ENCODE measurements around the gene TLK1. TPM values are rescaled to one million over a fixed set of nuclear protein-coding genes. Genes with fewer than 3 reads are reported as not detected.

The TLK1 gene
- total RNA-seq, 4 donors from 2014 or later, result 32.2 to 64.3 (median 45.4) TPM

DNA sequence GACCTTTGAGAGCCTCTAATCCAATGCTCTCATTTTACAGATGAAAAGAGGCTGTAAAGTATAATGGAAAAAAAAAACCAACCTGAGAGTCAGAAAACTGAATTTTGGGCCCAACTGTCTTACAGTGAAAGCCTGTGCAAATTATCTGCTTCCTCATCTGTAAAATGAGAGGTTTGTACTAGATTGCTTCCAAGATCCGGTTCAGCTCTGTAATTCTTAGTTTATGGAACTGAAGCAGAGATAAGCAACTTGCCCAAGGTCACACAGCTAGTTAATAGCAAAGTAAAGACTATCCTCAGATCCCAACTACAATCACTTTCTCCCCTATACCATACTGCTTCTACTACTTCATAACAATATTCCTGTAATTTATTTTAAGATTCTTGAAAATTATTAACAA is 6.3 kb downstream of the TLK1 start:
- Histone ChIP-seq H3K9me3 (no peaks in the 10 kb centered on the region), H3K4me3 (no peak overlapping the region), H3K36me3 (no peaks in the 10 kb centered on the region), H3K4me1 (peaks cover 3 to 83% (median 6%) of the 10 kb centered on the region in 3 donors), H3K27me3 (no peaks in the 10 kb centered on the region), H3K27ac (no peak overlapping the region)
- TF ChIP-seq EP300 (IDR thresholded peaks at IDR 0.05) (no peak), POLR2A (IDR thresholded peaks at IDR 0.05) (no peak), POLR2AphosphoS5 (IDR thresholded peaks at IDR 0.05) (no peak)
- TF ChIP-seq, protein P1, sequence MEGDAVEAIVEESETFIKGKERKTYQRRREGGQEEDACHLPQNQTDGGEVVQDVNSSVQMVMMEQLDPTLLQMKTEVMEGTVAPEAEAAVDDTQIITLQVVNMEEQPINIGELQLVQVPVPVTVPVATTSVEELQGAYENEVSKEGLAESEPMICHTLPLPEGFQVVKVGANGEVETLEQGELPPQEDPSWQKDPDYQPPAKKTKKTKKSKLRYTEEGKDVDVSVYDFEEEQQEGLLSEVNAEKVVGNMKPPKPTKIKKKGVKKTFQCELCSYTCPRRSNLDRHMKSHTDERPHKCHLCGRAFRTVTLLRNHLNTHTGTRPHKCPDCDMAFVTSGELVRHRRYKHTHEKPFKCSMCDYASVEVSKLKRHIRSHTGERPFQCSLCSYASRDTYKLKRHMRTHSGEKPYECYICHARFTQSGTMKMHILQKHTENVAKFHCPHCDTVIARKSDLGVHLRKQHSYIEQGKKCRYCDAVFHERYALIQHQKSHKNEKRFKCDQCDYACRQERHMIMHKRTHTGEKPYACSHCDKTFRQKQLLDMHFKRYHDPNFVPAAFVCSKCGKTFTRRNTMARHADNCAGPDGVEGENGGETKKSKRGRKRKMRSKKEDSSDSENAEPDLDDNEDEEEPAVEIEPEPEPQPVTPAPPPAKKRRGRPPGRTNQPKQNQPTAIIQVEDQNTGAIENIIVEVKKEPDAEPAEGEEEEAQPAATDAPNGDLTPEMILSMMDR (IDR thresholded peaks at IDR 0.05), result no peak
- WGBS, 2 donors (ENCODE audit: low coverage in 1 of 2), result 13 to 15% methylated on average over 1 of the region's 1 CpG
- ATAC-seq, result no peak

DNA sequence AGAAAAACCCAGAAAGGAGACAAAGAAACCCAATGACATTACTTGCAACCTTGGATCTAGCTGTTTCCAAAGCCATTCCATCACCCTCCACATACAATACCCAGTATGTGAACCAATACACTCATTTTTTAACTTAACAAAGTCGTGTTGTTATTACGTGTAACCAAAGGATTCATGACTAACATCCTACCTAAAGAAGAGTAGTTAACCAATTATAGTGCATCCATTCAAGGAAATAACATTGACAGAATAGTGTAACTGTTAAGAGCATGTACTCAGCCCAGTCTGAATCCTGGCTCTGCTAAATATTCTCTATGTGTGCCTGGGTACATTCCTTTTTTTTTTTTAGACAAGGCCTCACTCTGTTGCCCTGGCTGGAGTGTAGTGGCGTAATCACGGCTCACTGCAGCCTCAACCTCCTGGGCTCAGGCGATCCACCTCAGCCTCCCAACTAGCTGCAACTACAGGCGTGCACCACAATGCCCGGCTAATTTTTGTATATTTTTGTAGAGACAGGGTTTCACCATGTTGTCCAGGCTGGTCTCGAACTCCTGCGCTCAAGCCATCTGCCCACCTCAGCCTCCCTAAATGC is 9.9 kb downstream of the TLK1 start:
- Histone ChIP-seq H3K4me3 (no peak overlapping the region), H3K36me3 (no peaks in the 10 kb centered on the region), H3K9me3 (no peaks in the 10 kb centered on the region), H3K4me1 (peaks cover 3 to 77% (median 6%) of the 10 kb centered on the region in 3 donors), H3K27ac (no peak overlapping the region), H3K27me3 (no peaks in the 10 kb centered on the region)
- no peak for ATAC-seq
- TF ChIP-seq POLR2A (IDR thresholded peaks at IDR 0.05) (no peak), POLR2AphosphoS5 (IDR thresholded peaks at IDR 0.05) (no peak), EP300 (IDR thresholded peaks at IDR 0.05) (no peak)
- TF ChIP-seq, protein P1 (IDR thresholded peaks at IDR 0.05), result no peak
- WGBS, 2 donors (ENCODE audit: low coverage in 1 of 2), result 94 to 100% methylated on average over 4 to 8 of the region's 9 CpGs

DNA sequence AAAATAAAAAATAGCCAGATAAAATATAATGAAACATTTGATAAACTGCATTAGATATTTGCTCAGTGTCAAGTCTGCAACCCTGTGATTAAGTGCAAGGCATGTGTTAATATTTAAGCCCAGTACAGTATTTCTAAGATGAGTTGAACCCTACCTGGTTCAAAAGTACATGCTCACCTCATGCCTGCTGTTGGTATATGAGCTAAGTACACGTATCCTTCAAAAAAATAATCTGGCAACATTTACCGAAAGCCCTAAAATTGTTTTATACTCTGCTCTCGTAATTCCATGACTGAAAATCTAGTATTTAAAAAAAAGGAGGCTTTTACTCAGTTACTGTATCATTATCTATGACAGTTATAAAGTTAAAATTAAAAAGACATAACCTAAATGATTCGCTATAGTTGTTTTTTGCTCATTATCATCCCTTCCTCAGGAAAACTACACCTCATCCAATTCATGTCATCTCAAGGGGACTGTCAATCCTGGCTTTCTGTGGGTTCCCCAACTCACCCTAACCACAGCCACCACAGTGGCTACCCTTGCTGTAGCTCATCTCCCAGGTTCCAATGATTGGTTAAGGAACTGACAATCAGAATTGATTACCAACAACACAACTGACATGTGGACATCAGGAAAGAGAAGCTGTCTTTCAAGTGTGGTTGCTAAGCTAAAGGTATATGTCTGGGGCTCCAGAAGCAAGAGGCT is 10.6 kb downstream of the TLK1 start:
- Histone ChIP-seq H3K4me3 (no peak overlapping the region), H3K9me3 (no peaks in the 10 kb centered on the region), H3K27ac (no peak overlapping the region), H3K27me3 (no peaks in the 10 kb centered on the region), H3K36me3 (no peaks in the 10 kb centered on the region), H3K4me1 (peaks cover 3 to 77% (median 6%) of the 10 kb centered on the region in 3 donors)
- WGBS, 2 donors (ENCODE audit: low coverage in 1 of 2), result 83 to 84% methylated on average over 4 of the region's 4 CpGs
- no peak for ATAC-seq
- no peak for TF ChIP-seq POLR2A (IDR thresholded peaks at IDR 0.05)
- TF ChIP-seq, protein P1 (IDR thresholded peaks at IDR 0.05), result no peak
- no peak for TF ChIP-seq EP300 (IDR thresholded peaks at IDR 0.05)
- TF ChIP-seq POLR2AphosphoS5 (IDR thresholded peaks at IDR 0.05), result no peak

DNA sequence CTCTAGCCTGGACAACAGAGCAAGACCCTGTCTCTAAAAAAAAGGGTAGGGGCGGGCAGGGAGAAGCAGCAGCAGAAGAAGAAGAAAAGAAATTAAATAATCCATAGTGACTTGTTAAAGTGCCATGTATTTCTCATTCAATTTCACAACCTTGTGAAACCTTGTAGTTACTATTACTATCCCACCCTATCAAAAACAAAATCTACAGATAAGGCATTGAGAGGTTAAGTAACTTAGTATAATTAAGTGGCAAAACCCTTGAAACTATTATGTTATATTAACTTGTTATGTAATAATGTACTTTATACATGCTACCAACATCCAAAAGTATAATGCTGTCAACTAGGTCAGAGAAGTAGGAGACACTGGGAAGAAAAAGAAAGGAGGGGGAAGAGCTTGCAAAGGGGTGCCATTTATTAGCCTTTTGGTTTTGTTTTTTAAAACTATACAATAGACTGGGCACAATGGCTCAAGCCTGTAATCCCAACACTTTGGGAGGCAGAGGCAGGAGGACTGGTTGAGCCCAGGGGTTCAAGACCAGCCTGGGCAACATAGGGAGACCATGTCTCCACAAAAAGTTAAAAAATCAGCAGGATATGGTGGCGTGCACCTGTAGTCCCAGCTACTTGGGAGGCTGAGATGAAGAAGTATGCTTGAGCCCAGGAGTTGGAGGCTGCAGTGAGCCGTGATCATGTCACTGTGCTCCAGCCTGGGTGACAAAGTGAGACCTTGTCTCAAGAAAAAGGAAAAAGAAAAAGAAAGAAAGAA is 11.3 kb downstream of the TLK1 start:
- H3K27ac ChIP-seq, result no peak overlapping the region
- TF ChIP-seq EP300 (IDR thresholded peaks at IDR 0.05) (no peak), POLR2A (IDR thresholded peaks at IDR 0.05) (no peak), POLR2AphosphoS5 (IDR thresholded peaks at IDR 0.05) (no peak)
- TF ChIP-seq, protein P1 (IDR thresholded peaks at IDR 0.05), result no peak
- peaks cover 1 to 75% (median 2%) of the 10 kb centered on the region in 3 donors for H3K4me1 ChIP-seq
- no peaks in the 10 kb centered on the region for H3K9me3 ChIP-seq
- no peak overlapping the region for H3K4me3 ChIP-seq
- ATAC-seq, result no peak
- WGBS, 2 donors (ENCODE audit: low coverage in 1 of 2), result 100% methylated on average over 3 of the region's 3 CpGs
- H3K27me3 ChIP-seq, result no peaks in the 10 kb centered on the region
- H3K36me3 ChIP-seq, result no peaks in the 10 kb centered on the region
